Spinal cord (tissue), 10 donors: ENCODE measurements around the gene HOXC10. TPM values are rescaled to one million over a fixed set of nuclear protein-coding genes. Genes with fewer than 3 reads are reported as not detected.

Source experiments
- DNase-seq, 6 donors: peaks; one replicate each; pipeline versions ENCODE4 v3.0.0 to v3.0.0-alpha.2; 2013 to 2015; ENCODE audit warnings: low spot score in 6 of 6, low read depth in 4 of 6
- H3K27ac ChIP-seq: one replicate; pipeline ENCODE4 v1.5.1; 2013; ENCODE audit warnings: low read depth, low read length, control low read depth
- H3K27me3 ChIP-seq: one replicate; pipeline ENCODE4 v1.6.1; 2013; ENCODE audit warnings: low read length; ENCODE audit not compliant: control insufficient read depth, insufficient read depth
- H3K36me3 ChIP-seq: one replicate; pipeline ENCODE4 v1.6.1; 2013; ENCODE audit warnings: low read length; ENCODE audit not compliant: control insufficient read depth, insufficient read depth
- H3K4me1 ChIP-seq: one replicate; pipeline ENCODE4 v1.6.1; 2013; ENCODE audit warnings: low read length; ENCODE audit not compliant: control insufficient read depth, insufficient read depth
- H3K4me3 ChIP-seq: one replicate; pipeline ENCODE4 v1.5.1; 2013; ENCODE audit warnings: low read depth, low read length, control low read depth
- H3K9me3 ChIP-seq: one replicate; pipeline ENCODE4 v1.6.1; 2013; ENCODE audit warnings: low read length; ENCODE audit not compliant: control insufficient read depth, insufficient read depth
- WGBS: methylation state at CpG from one replicate; pipeline ENCODE4 v1.1.5; 2013; ENCODE audit warnings: missing lambda C conversion rate; ENCODE audit not compliant: insufficient coverage; 5-methylcytosine and 5-hydroxymethylcytosine counted together
- polyA plus RNA-seq, 2 donors: library from polyadenylated mRNA; unstranded; fragments of 120-200 nt; gene quantifications; one replicate each; pipeline ENCODE4 v1.2.1, GENCODE V29; 2013; ENCODE audit not compliant: insufficient read length in 2 of 2
- total RNA-seq, 2 donors: library from RNA; depleted of rRNA in 1 of 2; stranded (reverse); fragments of 120-200 nt in 1 of 2; fragments of >200 nt in 1 of 2; gene quantifications; one replicate each; pipeline versions ENCODE4 v1.2.3 to v1.2.4, GENCODE V29; 2013 to 2014
- donor health status: healthy.

The HOXC10 gene
- total and polyA plus RNA-seq, 4 donors, result 0.81 to 9.2 TPM; not detected in 2

DNA sequence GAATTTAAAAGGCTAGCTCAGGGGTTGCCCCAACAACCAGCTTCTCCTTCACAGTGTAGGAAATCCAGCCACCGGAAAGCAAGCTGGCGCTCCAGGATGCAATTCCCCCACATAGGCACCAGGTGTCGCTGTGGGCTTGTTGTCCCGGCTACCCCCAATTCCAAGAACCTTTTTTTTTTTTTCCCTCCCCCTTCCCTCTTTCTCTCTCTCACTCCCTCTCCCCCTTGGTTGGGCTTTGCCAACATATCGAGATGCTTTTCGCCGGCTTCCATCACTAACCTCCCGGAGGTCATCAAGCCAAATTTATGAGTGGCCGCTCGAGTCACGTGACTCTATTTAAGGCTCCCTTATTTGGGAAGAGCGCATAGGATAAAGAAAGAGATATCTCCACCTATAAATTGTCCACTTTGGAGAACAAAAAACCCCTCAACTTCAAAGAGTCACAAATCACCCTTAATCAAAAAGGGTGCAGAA lies 47.7 kb downstream of the HOXC10 start, which contains the start of gene HOXC5:
Gene HOXC5, plus strand, starts transcription at position 424 of the 474 bp plus-strand sequence. CDS start 73 bp downstream, outside the sequence.
- H3K4me3 ChIP-seq, result peak within 1 kb of the TSS; percentile 56
- 0% methylated on average over 7 of the region's 12 CpGs for WGBS
- H3K27ac ChIP-seq, result peak within 1 kb of the TSS; percentile 100
- H3K4me1 ChIP-seq, result peaks cover 95% of the 10 kb centered on the region
- peak in 5 of 6 donors; percentile 82 to 98 (median 83) for DNase-seq
- H3K9me3 ChIP-seq, result no peaks in the 10 kb centered on the region
- H3K27me3 ChIP-seq, result peaks cover 2% of the 10 kb centered on the region
- peaks cover 46% of the 10 kb centered on the region for H3K36me3 ChIP-seq

DNA sequence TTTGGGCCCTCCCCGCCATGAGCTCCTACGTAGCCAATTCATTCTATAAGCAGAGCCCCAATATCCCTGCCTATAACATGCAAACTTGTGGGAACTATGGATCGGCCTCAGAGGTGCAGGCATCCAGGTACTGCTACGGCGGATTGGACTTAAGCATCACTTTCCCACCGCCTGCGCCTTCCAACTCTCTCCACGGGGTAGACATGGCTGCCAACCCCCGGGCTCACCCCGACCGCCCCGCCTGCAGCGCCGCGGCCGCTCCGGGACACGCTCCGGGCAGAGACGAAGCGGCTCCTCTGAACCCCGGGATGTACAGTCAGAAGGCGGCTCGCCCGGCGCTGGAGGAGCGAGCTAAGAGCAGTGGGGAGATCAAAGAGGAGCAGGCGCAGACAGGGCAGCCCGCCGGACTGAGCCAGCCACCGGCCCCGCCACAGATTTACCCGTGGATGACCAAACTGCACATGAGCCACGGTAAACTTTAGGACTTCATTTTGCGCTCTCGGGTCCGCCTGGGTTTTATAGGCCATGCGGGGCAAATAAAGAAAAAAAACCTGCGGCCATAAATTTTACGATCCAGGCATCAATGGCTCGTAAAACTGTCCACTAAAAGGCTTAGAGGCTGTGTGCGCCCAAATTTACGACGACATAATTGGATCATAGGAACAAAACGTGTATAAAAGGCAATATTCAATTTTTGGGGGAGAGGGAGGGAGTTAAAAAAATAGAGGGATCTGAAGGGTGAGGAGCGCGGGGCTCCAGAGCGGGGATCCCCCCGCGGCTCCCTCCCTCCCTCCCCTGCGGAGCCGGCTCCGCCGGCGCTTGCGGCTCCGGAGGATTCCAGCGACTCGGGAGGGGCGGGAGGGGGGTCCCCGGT lies 48.4 kb downstream of the HOXC10 start:
- Histone ChIP-seq H3K4me3 (peak overlapping the region; percentile 56), H3K36me3 (peaks cover 49% of the 10 kb centered on the region), H3K4me1 (peaks cover 97% of the 10 kb centered on the region), H3K9me3 (no peaks in the 10 kb centered on the region), H3K27me3 (peaks cover 2% of the 10 kb centered on the region), H3K27ac (peak overlapping the region; percentile 100)
- WGBS, result 3% methylated on average over 47 of the region's 61 CpGs
- DNase-seq, result peak in 3 of 6 donors; percentile 65 to 93 (median 72)

- H3K27ac ChIP-seq, result peak overlapping the region; percentile 100
- H3K36me3 ChIP-seq, result peaks cover 45% of the 10 kb centered on the region
- WGBS, result 14% methylated on average over 45 of the region's 57 CpGs
- H3K4me1 ChIP-seq, result peaks cover 98% of the 10 kb centered on the region
- H3K4me3 ChIP-seq, result peak overlapping the region; percentile 56
- DNase-seq, result peak in 1 of 6 donors; percentile 50
- no peaks in the 10 kb centered on the region for H3K9me3 ChIP-seq
- peaks cover 2% of the 10 kb centered on the region for H3K27me3 ChIP-seq
Observed at GRCh38 chr12:54033980-54034784, 49.2 kb downstream of the HOXC10 start.

DNA sequence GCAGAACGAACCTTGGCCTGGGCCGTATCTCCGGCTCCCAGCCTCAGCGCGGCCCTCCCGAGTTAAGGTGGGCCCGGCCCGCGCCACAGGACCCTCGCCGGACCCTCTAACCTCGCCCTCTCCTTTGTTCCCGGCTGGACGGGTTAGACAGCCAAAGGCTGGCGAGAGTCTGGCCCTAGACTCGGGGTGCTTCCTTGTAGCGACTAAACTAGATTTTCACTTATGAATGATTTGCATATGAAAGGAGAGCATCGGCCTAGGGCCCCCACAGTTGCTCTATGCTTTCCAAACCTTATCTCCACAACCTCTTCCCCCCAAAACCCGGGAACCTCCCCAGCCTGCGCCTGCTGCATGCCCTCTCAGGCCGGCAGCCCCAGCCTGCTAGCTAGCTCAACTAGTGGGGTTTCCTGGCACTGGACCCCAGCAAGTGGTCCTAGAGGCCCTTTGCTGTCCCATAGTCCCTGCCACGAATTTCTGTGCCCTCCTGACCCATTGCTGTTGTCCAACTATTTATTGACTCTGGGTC lies 49.9 kb downstream of the HOXC10 start:
- Histone ChIP-seq H3K27me3 (peaks cover 2% of the 10 kb centered on the region), H3K4me3 (peak overlapping the region; percentile 56), H3K36me3 (peaks cover 41% of the 10 kb centered on the region), H3K9me3 (no peaks in the 10 kb centered on the region), H3K4me1 (peaks cover 98% of the 10 kb centered on the region), H3K27ac (peak overlapping the region; percentile 100)
- WGBS, result 38% methylated on average over 20 of the region's 22 CpGs
- no peak for DNase-seq

- H3K4me3 ChIP-seq, result peak overlapping the region; percentile 56
- WGBS, result 46% methylated on average over 6 of the region's 6 CpGs
- peak overlapping the region; percentile 100 for H3K27ac ChIP-seq
- H3K27me3 ChIP-seq, result peaks cover 2% of the 10 kb centered on the region
- no peak for DNase-seq
- peaks cover 94% of the 10 kb centered on the region for H3K4me1 ChIP-seq
- peaks cover 35% of the 10 kb centered on the region for H3K36me3 ChIP-seq
- no peaks in the 10 kb centered on the region for H3K9me3 ChIP-seq
Observed at GRCh38 chr12:54035568-54036264, 50.8 kb downstream of the HOXC10 start.

- 51% methylated on average over 13 of the region's 14 CpGs for WGBS
- Histone ChIP-seq H3K9me3 (no peaks in the 10 kb centered on the region), H3K27ac (peak overlapping the region; percentile 100), H3K4me3 (no peak overlapping the region), H3K27me3 (peaks cover 1% of the 10 kb centered on the region), H3K36me3 (peaks cover 24% of the 10 kb centered on the region), H3K4me1 (peaks cover 88% of the 10 kb centered on the region)
- no peak for DNase-seq
Observed at GRCh38 chr12:54036620-54037359, 51.8 kb downstream of the HOXC10 start.

DNA sequence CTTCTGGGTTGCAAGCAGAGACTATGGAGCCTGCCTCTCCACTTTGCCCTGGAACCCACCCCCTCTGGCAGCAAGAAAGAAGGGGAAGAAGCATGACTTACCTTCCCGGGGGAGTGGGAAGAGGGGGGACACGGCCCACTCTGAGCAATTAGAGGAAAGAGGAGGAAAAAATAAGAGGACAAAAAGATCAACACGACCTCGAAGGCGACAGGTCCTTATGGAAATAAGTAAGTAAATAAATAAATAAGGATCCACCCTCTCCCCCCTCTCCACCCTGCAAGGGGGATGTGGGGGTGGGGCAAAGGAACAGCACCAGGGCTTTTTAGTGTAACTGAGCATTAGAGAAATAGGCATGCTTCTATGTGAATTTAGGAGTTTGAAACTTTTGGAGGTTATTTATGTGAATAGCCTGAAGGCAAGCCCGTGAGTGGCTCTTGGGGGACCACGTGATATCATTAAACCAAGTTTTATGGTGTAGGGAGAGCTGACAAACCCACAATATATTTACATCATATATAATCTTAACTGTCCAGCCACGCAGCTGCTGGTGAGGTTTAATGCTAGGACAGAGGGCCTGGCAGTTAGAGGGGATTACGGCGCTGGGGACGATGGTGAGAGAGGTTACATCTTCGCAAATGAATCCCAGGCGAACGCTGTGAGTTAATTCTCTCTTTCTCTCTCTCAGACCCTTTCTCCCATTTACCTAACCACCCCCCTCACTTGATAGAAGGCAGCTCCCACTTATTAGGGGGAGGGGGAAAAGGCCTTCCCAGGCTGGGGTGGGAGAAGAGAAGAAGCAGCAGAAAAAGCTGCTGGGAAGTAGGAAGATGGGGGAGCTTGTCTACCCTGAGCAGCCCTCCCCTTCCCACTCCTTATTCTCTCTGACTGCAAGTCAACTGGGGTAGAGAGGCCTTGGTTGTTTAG lies 52.7 kb downstream of the HOXC10 start:
- DNase-seq, result no peak
- WGBS, result no CpG with 5 or more reads among the region's 14 CpGs
- Histone ChIP-seq H3K27me3 (no peaks in the 10 kb centered on the region), H3K9me3 (no peaks in the 10 kb centered on the region), H3K4me1 (peaks cover 81% of the 10 kb centered on the region), H3K4me3 (no peak overlapping the region), H3K27ac (peak overlapping the region; percentile 100), H3K36me3 (peaks cover 24% of the 10 kb centered on the region)

- Histone ChIP-seq H3K27me3 (no peaks in the 10 kb centered on the region), H3K27ac (peak overlapping the region; percentile 100)
- WGBS, result 48% methylated on average over 2 of the region's 5 CpGs
Observed at GRCh38 chr12:54038284-54038870, 53.4 kb downstream of the HOXC10 start.

More at GRCh38 chr12:54038284-54038870, 53.4 kb downstream of the HOXC10 start:
- DNase-seq, result no peak
- Histone ChIP-seq H3K4me1 (peaks cover 81% of the 10 kb centered on the region), H3K36me3 (peaks cover 24% of the 10 kb centered on the region), H3K4me3 (peak overlapping the region; percentile 10), H3K9me3 (no peaks in the 10 kb centered on the region)
